Subcutaneous adipose tissue (tissue), 4 donors: ENCODE data around the gene DAAM1. TPM values are rescaled to one million over a fixed set of nuclear protein-coding genes. Genes with fewer than 3 reads are reported as not detected.

Source experiments
- total RNA-seq, 4 donors: library from RNA; depleted of rRNA; stranded (reverse); fragments of >200 nt; gene quantifications; one replicate each; pipeline ENCODE4 v1.1.0, GENCODE V29; 2016
- TF ChIP-seq, protein P1 (sequence below): fragments of 450-650 bp; IDR thresholded peaks from one replicate; pipeline ENCODE4 v1.5.1; 2016; ENCODE audit warnings: low read depth, mild to moderate bottlenecking, control low read depth, antibody characterized with exemption, moderate library complexity

DAAM1 gene
- total RNA-seq, 4 donors from 2014 or later = 42.3 to 98.0 (median 59.0) TPM

DNA sequence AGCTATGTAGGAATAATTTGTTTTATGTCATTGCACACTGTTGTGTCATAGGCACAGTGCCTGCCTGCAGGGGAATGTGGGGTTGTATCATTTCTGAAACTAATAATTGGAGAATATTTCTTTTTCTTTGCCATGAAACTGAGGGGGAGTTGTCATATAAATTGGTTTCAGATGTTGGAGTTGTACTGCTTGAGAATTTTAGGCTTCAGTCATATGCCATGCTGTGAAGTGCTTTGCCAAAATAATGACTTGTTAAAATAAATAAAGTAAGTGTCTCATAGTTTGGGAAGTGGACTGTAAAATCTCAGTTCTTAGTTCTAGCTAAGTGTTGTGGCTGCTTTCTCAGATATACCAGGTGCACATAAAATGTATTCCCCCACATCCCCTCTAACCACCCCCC is 116.8 kb downstream of the DAAM1 start:
- TF ChIP-seq, protein P1, sequence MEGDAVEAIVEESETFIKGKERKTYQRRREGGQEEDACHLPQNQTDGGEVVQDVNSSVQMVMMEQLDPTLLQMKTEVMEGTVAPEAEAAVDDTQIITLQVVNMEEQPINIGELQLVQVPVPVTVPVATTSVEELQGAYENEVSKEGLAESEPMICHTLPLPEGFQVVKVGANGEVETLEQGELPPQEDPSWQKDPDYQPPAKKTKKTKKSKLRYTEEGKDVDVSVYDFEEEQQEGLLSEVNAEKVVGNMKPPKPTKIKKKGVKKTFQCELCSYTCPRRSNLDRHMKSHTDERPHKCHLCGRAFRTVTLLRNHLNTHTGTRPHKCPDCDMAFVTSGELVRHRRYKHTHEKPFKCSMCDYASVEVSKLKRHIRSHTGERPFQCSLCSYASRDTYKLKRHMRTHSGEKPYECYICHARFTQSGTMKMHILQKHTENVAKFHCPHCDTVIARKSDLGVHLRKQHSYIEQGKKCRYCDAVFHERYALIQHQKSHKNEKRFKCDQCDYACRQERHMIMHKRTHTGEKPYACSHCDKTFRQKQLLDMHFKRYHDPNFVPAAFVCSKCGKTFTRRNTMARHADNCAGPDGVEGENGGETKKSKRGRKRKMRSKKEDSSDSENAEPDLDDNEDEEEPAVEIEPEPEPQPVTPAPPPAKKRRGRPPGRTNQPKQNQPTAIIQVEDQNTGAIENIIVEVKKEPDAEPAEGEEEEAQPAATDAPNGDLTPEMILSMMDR = no peak

DNA sequence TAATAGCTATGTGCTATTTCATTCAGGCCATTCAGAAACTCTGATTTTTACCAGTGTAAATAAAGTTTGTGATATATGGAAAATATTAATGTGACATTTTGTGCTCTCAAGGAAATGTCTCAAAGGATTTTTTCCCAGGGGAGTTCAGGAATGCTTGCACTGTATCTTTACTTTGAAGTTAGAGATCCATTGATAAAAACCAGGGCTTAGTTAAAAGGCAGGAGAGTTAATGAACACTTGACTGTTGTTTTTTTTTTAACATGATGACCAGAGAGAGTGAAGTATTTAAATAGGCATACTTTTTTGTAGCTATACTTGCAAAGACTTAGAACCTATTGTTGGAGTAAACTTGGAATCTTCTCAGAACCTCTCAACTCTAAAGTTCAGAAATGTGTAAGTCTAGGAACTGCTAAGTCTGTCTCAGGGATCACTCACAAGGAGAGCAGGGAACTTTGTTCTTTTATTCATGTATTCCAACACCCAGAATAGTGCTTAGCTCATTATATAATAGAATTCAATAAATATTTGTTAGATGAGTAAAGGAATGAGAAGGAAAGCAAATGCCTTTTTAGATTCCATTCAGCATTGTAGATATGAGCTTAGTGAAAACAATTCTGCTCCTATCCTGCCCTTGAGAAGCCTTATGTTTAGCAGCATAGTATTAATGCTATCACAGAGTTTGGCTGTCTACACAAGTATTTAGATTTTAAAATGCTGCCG is 117.5 kb downstream of the DAAM1 start:
- TF ChIP-seq, protein P1 = no peak

DNA sequence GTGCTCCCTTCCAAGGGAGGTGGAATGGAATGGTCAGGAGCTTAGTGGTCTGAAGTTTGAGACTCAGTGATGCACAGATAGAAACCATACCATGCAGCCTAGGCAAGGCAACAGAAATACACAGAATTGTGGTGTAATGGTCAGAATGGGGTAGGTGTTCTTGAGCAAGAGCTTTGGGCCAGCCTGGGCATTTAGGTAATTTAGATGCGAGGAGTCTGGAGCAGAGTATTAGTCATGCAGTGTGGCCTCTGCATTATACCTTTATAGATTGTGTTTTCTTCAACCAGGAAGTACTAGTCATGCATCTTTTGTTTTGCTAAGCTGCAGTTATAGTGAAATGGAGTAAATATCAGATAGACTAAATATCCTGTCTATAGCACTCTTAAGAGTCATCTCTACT is 118.3 kb downstream of the DAAM1 start:
- TF ChIP-seq, protein P1 = no peak

DNA sequence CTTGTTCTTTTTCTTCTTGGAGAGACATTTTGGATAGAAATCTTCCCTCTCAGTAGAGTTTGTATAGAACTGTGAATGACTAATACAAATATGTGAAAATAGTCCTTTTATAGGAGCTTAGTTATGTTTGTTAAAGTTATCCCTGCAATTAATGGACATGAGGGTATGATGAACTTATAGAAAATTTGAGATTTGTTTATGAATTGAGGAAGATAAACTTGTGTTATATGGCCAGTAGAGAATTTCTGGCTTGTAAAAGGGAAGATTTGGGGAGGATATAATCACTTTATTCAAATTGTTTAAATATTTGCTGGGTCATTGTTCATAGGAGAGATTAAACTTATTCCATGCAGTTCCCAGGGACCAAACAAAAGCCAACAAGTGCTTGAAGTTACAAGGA is 119.6 kb downstream of the DAAM1 start:
- TF ChIP-seq, protein P1 = no peak

DNA sequence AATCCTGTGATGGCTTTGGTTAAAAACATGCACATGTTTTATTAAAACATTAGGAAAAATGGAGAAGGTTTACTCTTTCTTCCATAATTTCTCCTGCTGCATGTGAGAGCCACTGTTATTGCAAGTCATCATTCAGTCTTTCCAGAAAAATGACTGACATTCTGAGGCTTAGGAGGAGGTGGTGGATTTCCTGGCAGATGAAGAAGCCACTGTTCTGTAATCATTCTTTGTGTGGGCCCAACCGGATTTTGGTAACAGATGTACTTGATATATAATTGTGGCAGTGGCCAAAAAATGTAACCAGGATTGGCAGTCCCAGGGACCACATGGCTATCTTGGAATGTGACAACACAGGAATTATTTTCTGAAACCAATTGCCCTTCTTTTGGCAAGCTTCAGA is 120.2 kb downstream of the DAAM1 start:
- TF ChIP-seq, protein P1 = no peak

DNA sequence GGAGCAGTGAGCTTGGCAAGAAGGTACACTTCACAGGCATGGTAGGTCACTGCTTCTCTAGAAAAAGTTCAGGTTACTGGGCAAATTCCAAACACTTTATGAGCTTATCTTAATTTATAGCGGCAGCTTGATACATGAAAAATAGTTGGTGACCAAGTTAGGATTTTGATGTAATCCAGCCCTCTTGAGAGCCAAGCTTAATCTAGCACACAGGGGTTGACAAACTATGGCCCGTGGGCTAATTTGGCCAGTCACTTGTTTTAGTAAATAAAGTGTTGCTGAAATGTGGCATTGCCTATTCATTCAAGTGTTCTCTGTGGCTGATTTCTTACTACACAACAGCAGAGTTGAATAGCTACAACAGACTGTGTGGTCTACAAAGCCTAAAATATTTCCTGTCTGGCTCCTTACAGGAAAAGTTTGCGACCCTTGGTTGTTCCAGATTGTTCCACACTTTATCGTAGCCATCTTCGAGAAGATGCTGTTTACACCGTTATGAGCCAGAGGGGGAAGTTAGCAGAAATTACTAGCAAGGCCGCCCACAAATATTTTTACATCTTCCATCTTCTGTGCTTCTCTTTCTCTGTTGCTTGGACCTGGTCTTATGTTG is 120.9 kb downstream of the DAAM1 start:
- TF ChIP-seq, protein P1 = no peak

DNA sequence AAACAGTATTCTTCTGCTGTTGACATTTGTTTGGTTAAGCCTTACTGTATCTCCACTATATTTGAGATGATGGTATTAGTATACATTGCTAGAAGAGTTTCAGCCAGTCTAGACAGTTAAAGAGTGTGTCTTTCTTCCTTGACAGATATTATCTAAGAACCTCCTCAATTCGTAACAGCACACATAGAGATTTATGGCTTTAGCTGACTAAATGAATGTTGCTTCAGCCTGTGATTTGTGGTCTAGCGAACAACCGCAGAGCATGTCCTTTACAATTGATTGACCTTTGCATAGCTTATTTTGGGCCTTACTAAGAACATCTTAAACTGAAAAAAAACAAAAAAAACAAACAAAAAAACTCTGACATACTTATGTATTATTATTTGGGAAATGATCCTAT is 122.2 kb downstream of the DAAM1 start:
- TF ChIP-seq, protein P1 = no peak
